GM19099 (cell line): ENCODE data around the gene NUFIP1.

ENCODE experiments used
- POLR2A ChIP-seq: IDR thresholded peaks from 3 replicates; pipeline ENCODE4 v1.6.1; 2011; ENCODE audit warnings: low read depth; ENCODE audit not compliant: insufficient read length; ENCODE audit errors: extremely low read depth

The NUFIP1 gene

GRCh38 chr13:44908712-44909111, 80.6 kb downstream of the NUFIP1 start:
- TF ChIP-seq POLR2A = no peak

GRCh38 chr13:44908266-44908665, 81.0 kb downstream of the NUFIP1 start:
- no peak for TF ChIP-seq POLR2A

DNA sequence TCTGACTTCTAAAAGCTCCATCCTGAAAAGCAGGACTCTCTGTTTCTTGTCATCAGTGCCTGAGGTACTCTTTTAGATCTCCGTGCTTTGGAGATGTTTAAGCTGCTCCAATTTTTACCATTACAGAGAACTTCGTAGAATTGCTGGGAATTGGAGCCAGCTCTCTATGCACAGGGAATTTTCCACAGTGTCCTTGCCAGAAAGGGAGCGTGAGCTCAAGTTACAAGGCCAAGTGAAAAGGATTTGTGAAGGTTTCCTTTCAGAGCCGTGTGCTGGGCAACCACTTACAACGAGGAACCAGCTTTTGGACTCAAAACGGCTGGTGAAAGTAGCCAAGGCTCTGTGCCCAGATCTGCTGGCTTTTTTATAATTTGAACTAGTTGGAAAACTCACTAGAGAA, 82.6 kb downstream of the NUFIP1 start:
- no peak for TF ChIP-seq POLR2A

- TF ChIP-seq POLR2A = no peak
Measured at GRCh38 chr13:44906230-44906629, 83.0 kb downstream of the NUFIP1 start.

DNA sequence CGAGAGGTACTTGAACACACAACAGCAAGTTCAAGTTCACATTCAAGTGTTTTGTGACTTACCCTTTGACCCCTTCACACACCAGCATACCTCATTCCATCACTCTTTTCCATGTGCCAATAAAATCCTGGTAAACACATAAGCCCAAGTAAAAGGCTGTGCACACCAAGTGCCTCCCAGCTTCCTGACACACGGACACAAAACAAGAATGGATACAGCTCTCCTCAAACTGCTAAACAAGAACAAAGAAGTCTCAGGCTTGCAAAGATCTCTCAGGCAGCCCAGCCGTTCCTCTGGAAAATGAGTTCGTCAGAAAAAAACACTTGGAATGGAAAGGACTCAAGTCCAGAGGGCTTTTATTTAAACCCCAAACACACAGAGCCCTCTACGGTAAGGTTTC, 83.7 kb downstream of the NUFIP1 start:
- TF ChIP-seq POLR2A = no peak

GRCh38 chr13:44904967-44905366, 84.3 kb downstream of the NUFIP1 start:
- no peak for TF ChIP-seq POLR2A

DNA sequence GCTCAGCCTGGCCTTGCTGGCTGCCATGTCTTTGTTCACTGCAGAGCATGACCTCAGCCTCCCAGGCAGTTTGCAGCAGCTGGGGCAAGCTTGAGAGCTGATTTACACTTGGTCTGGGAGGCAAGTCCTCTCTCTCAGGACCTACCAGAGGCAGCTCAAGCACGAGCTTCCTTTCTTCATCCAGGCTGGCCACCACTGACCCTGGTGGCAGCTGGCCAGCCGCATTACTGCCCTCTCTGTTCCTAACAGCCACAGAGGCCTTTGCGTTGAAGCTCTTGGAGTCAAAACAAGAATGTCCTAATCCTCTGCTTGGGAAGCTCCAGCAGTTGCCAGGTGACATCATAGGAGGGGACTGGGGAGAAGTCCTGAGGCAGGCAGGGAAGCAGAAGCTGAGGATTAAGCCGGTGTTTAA, 85.7 kb downstream of the NUFIP1 start:
- no peak for TF ChIP-seq POLR2A

- TF ChIP-seq POLR2A = no peak
Measured at GRCh38 chr13:44902738-44903137, 86.5 kb downstream of the NUFIP1 start.

DNA sequence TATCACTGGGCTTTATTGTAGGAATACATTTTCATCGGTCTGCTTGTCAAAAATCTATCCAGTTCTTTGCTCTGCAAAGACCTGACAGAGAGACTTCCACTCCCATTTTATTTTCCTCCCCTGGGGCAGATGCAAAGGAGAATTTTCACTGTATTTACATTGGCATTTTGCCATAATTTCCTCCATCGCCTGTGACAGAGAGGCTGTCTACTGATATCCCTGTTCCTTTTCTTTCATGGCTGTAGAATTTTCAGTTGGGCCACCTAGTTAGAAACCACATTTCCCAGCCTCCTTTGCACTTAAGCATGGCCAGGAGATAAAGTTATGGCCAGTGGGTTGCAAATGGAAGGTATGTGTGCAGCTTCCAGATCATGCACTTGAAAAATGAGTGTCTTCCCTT, 89.3 kb downstream of the NUFIP1 start:
- TF ChIP-seq POLR2A = no peak

- no peak for TF ChIP-seq POLR2A
Measured at GRCh38 chr13:44895953-44896335, 93.3 kb downstream of the NUFIP1 start.

GRCh38 chr13:44895264-44895952, 93.9 kb downstream of the NUFIP1 start:
- no peak for TF ChIP-seq POLR2A

GRCh38 chr13:44894001-44894770, 95.1 kb downstream of the NUFIP1 start:
- no peak for TF ChIP-seq POLR2A
